GM11168 (cell line): ENCODE data around the gene ASB10.

ENCODE experiments used
- in situ Hi-C: fragments of 300-500 bp; cut with MboI; formaldehyde crosslinking; loops from one replicate; pipeline ENCODE4 v1.12.0; 2022; ENCODE audit warnings: low sequenced_read_pairs; ENCODE audit not compliant: unreplicated experiment

The ASB10 gene, protein sequence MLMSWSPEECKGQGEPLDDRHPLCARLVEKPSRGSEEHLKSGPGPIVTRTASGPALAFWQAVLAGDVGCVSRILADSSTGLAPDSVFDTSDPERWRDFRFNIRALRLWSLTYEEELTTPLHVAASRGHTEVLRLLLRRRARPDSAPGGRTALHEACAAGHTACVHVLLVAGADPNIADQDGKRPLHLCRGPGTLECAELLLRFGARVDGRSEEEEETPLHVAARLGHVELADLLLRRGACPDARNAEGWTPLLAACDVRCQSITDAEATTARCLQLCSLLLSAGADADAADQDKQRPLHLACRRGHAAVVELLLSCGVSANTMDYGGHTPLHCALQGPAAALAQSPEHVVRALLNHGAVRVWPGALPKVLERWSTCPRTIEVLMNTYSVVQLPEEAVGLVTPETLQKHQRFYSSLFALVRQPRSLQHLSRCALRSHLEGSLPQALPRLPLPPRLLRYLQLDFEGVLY

GRCh38 chr7:151186640-151187408 lies at the start of gene ASB10:
ASB10 (minus strand) TSS chr7:151187250; CDS start chr7:151187130, 120 bp downstream.
- in situ Hi-C loops = no loop called here

GRCh38 chr7:151236406-151236805 lies 49.4 kb upstream of the ASB10 start:
- in situ Hi-C loops = no loop called here

DNA sequence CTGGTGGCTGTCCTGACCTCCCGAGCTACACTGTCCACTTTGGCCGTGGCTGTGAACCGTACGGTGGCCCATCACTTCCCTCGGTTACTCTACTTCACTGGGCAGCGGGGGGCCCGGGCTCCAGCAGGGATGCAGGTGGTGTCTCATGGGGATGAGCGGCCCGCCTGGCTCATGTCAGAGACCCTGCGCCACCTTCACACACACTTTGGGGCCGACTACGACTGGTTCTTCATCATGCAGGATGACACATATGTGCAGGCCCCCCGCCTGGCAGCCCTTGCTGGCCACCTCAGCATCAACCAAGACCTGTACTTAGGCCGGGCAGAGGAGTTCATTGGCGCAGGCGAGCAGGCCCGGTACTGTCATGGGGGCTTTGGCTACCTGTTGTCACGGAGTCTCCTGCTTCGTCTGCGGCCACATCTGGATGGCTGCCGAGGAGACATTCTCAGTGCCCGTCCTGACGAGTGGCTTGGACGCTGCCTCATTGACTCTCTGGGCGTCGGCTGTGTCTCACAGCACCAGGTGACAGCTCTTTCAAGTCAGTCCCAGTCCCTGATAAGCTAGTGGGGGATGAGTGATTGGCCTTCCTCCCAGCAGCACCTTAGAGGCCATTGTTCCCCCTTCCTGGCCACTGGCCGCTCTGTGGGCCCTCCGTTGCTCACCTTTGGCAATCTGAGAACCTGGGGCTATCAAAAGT lies 48.2 kb upstream of the ASB10 start:
- in situ Hi-C loops = no loop called here

GRCh38 chr7:151233804-151234203 lies 46.8 kb upstream of the ASB10 start:
- in situ Hi-C loops = no loop called here

GRCh38 chr7:151232917-151233701 lies 46.1 kb upstream of the ASB10 start:
- in situ Hi-C loops = no loop called here

- in situ Hi-C loops = no loop called here
Measured at GRCh38 chr7:151232091-151232916, 45.3 kb upstream of the ASB10 start, which contains the start of gene CHPF2. CHPF2 (plus strand) TSS chr7:151232483; CDS start chr7:151234012, 1,529 bp downstream.

DNA sequence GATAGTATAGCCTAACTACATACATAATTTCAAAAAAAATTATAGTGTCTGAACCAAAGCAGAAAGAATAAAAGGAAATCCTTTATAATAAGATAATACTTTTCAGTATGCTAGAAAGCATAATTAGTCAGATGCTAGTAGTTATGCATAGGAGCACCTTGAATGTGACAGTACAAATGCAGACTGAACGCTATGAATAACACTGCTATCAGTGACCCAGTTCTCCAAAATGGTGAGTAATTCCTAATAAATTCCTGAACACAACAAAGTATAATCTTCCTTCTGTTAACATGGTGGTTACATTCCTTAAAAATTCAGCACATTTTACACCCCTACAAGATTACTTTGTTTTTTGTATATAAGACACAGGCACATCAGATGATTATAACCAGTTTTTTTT lies 44.0 kb upstream of the ASB10 start:
- in situ Hi-C loops = no loop called here

- in situ Hi-C loops = no loop called here
Measured at GRCh38 chr7:151229249-151229648, 42.2 kb upstream of the ASB10 start.

DNA sequence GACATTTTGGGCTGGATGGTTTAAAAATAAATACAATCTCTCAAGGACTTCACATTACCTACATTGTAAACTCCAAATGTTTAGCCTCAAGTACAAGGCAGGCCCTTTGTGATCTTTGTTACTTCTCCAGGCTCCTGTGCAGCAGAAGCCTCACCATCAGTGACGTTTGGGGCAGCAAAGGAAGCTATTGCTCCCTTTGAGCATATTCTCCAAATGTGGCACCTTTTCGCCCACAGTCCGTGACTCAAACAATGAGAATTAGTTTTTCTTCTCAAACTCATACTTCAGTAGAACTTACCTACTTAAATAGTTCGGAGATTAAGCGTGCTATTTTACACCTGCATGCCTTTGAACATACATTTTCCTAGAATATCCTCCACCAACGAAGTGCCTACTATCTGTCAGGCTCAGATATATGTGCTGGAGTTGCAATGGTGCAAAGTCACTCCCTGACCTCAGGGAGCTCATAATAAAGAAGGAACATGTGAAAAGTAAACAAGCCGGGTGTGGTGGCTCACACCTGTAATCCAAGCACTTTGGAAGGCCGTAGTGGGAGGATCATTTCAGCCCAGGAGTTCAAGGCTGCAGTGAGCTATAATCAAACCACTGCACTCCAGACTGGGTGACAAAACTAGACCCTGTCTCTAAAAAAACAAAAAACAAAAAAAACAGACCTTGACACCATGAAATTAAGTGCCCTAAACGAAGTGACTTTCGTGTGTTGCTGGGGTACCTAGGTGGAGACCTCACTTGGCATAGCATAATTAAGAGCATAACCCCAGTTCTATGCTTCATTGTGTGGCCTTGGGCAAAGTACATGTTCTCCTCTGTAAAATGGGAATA lies 41.2 kb upstream of the ASB10 start:
- in situ Hi-C loops = no loop called here

DNA sequence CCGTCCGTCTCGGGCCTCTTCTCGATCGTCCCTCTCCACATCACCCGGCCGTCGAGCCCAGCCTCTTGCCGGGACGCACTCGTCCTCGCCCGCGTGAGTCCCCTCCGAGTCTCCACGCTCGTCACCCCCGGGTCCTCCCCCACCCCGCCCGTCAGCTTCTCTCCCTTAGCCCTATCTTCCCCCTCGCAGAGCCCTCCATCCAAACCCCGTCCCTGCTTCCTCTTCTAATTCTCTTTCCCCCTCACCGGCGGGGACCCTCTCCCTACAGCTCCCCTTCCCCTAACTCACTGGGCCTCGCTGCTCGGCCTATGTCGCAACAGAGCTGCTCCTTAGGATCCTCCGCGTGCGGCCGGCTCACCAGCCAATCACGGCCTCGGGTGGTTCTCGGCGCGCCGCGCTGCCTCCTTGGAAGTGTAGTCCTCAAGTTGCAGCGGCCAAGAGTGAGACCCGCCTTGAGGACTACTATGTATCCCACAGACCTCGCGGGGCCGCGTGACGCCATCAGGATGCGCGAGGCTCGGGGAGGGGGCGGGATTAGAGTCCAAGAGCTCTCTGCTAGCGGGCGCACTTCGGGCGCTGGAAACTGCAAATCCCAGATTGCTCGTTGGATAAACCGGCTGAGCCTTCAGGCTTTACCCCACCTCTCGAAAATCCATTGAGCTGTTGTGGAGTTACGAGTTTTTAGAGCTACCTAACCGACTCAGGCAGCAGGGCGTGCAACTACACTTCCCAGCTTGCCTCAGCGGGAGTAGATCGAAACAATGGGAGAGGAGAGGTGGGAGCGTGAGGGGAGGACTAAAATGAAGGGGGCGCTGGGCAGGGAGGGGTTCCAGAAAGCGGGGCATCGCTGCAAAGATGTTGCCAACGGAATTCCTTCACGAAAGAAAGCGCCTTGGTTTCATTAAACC lies 40.1 kb upstream of the ASB10 start, which contains the start of gene ABCF2:
Gene ABCF2 (minus strand): TSS at position 331 of the 908 bp plus-strand sequence. CDS start 747 bp downstream, outside the sequence.
- in situ Hi-C loops = no loop called here

GRCh38 chr7:151226560-151226874 lies 39.5 kb upstream of the ASB10 start:
- in situ Hi-C loops = no loop called here

DNA sequence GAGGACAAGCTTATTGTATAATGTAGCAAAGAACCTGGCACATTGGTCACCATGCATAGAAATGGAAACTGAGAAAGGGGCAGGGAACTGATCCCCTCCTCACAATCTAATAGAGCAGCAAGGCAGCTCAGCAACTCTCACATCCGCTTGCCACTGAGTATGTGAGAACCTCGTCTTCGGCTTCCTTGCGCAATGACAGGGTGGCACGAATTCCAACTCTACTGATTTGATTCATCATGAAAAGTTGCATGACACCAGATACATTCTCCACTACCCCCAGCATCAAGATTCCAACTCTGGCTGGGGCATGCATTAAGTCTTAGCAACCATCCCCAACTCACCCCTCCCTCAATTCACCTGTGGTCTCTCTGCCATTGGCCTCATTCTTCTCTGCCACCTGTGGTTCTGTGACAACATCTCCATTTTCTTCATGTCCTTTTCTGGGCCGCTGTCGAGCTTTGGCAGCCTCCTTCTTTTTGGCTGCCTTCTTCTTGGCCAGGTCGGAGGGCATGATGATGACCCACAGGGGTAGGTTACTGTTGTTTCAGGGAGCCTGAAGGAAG lies 39.0 kb upstream of the ASB10 start:
- in situ Hi-C loops = no loop called here

GRCh38 chr7:151223728-151224127 lies 36.7 kb upstream of the ASB10 start:
- in situ Hi-C loops = no loop called here

DNA sequence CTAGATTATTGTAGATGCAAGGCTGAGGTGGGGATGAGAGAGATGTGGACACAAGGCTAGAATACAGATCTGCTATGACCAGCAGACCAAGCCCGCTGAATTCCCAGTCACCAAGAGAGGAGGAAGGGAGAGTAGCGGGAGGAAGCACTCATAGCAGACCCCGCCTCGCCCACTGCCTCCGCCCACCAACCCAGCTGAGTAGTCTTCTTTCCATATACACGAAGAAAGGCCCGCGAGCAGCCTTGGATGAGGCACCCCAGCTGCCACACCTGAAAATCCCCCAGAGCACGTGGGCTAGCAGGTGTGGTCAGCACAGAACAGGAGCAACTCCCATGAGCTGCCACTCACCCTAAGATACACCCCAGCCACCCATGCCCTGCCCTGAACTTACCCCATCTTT lies 31.1 kb upstream of the ASB10 start:
- in situ Hi-C loops = no loop called here

- in situ Hi-C loops = no loop called here
Measured at GRCh38 chr7:151215396-151215795, 28.3 kb upstream of the ASB10 start.

- in situ Hi-C loops = no loop called here
Measured at GRCh38 chr7:151213826-151214225, 26.8 kb upstream of the ASB10 start.

GRCh38 chr7:151212626-151213025 lies 25.6 kb upstream of the ASB10 start:
- in situ Hi-C loops = no loop called here
